GM10266 (cell line): Measurements from ENCODE around the gene STK40.

Source experiments
- DNase-seq: peaks from one replicate; pipeline ENCODE4 v3.0.0; 2012; ENCODE audit errors: extremely low spot score
- CTCF ChIP-seq: IDR thresholded peaks from 2 replicates; pipeline ENCODE4 v1.5.1; 2012; ENCODE audit warnings: mild to moderate bottlenecking, low read depth; ENCODE audit not compliant: control insufficient read depth, insufficient read depth; ENCODE audit errors: missing control alignments

The STK40 gene

GRCh38 chr1:36408479-36408878, 22.8 kb upstream of the STK40 start:
- no peak for TF ChIP-seq CTCF
- no peak for DNase-seq

GRCh38 chr1:36406440-36406839, 20.7 kb upstream of the STK40 start:
- no peak for DNase-seq
- TF ChIP-seq CTCF: no peak

- no peak for TF ChIP-seq CTCF
- DNase-seq: no peak
These were observed 16.8 kb upstream of the STK40 start for GRCh38 chr1:36402504-36402890.

GRCh38 chr1:36401602-36402503, 16.1 kb upstream of the STK40 start:
- no peak for DNase-seq
- no peak for TF ChIP-seq CTCF

- peak; percentile 13 for TF ChIP-seq CTCF
- peak; percentile 68 for DNase-seq
These were observed 15.3 kb upstream of the STK40 start for GRCh38 chr1:36400825-36401601.

GRCh38 chr1:36400514-36400824, 14.7 kb upstream of the STK40 start:
- no peak for DNase-seq
- no peak for TF ChIP-seq CTCF
